ENCODE results near the gene IL16. TPM values are rescaled to one million over a fixed set of nuclear protein-coding genes. Genes with fewer than 3 reads are reported as not detected.
A peak's percentile ranks its signal among the peaks of the same experiment; 100 is the strongest.

The IL16 gene
- total and polyA plus RNA-seq, 2 experiments from 2014 or later, result 0.32 to 0.53 TPM

GRCh38 chr15:81360491-81360890 lies 163.8 kb downstream of the IL16 start:
- H3K4me3 ChIP-seq, result no peak overlapping the region
- DNase-seq, result no peak
- no peaks in the 10 kb centered on the region for H3K4me1 ChIP-seq (ENCODE audit: insufficient read depth)
- H3K27me3 ChIP-seq (replicated peaks; ENCODE audit: insufficient read depth), result no peaks in the 10 kb centered on the region
- no peak overlapping the region for H3K27ac ChIP-seq
- in situ Hi-C loops (cut with MboI), result no loop called here
- WGBS, 2 experiments (ENCODE audit: low coverage in 1 of 2, low lambda C conversion rate in 2 of 2, missing lambda C conversion rate in 2 of 2), result 58 to 71% methylated on average over 5 of the region's 5 CpGs
- no peaks in the 10 kb centered on the region for H3F3A ChIP-seq (ENCODE audit: insufficient read depth)
- no peaks in the 10 kb centered on the region for H3K9me2 ChIP-seq (ENCODE audit: insufficient read depth)
- TF ChIP-seq EZH2 (IDR thresholded peaks at IDR 0.05; ENCODE audit: insufficient read depth, poor library complexity, severe bottlenecking) (no peak), EZH2phosphoT487 (IDR thresholded peaks at IDR 0.05; ENCODE audit: insufficient read depth, low read depth) (no peak)
- H3K36me3 ChIP-seq (ENCODE audit: low read depth), result no peaks in the 10 kb centered on the region
- H3K9ac ChIP-seq, result no peak overlapping the region
- H3K79me2 ChIP-seq (ENCODE audit: insufficient read depth), result no peaks in the 10 kb centered on the region
- H4K20me1 ChIP-seq (ENCODE audit: insufficient read depth), result no peaks in the 10 kb centered on the region
- no peak overlapping the region for H3K4me2 ChIP-seq (ENCODE audit: unreplicated experiment)
- no peaks in the 10 kb centered on the region for H3K9me3 ChIP-seq (ENCODE audit: low read depth)
- no peak overlapping the region for H2AFZ ChIP-seq

- no peak overlapping the region for H3K4me2 ChIP-seq (ENCODE audit: unreplicated experiment)
- H3K4me1 ChIP-seq (ENCODE audit: insufficient read depth), result no peaks in the 10 kb centered on the region
- no peaks in the 10 kb centered on the region for H3K79me2 ChIP-seq (ENCODE audit: insufficient read depth)
- no peak overlapping the region for H2AFZ ChIP-seq
- no peak overlapping the region for H3K4me3 ChIP-seq
- H3K9me2 ChIP-seq (ENCODE audit: insufficient read depth), result no peaks in the 10 kb centered on the region
- H3F3A ChIP-seq (ENCODE audit: insufficient read depth), result no peaks in the 10 kb centered on the region
- no peaks in the 10 kb centered on the region for H3K36me3 ChIP-seq (ENCODE audit: low read depth)
- no peak overlapping the region for H3K9ac ChIP-seq
- 83 to 86% methylated on average over 7 of the region's 7 CpGs for whole genome bisulfite sequencing, 2 experiments (ENCODE audit: low coverage in 1 of 2, low lambda C conversion rate in 2 of 2, missing lambda C conversion rate in 2 of 2)
- no peaks in the 10 kb centered on the region for H3K27me3 ChIP-seq (replicated peaks; ENCODE audit: insufficient read depth)
- in situ Hi-C loops (cut with MboI), result no loop called here
- TF ChIP-seq EZH2 (IDR thresholded peaks at IDR 0.05; ENCODE audit: insufficient read depth, poor library complexity, severe bottlenecking), result no peak
- no peak for TF ChIP-seq EZH2phosphoT487 (IDR thresholded peaks at IDR 0.05; ENCODE audit: insufficient read depth, low read depth)
- no peak for DNase-seq
- H4K20me1 ChIP-seq (ENCODE audit: insufficient read depth), result no peaks in the 10 kb centered on the region
- no peak overlapping the region for H3K27ac ChIP-seq
- H3K9me3 ChIP-seq (ENCODE audit: low read depth), result no peaks in the 10 kb centered on the region
These were observed 165.2 kb downstream of the IL16 start for GRCh38 chr15:81361891-81362290.

- no peaks in the 10 kb centered on the region for H3F3A ChIP-seq (ENCODE audit: insufficient read depth)
- H3K36me3 ChIP-seq (ENCODE audit: low read depth), result no peaks in the 10 kb centered on the region
- no peaks in the 10 kb centered on the region for H3K79me2 ChIP-seq (ENCODE audit: insufficient read depth)
- H3K27ac ChIP-seq, result no peak overlapping the region
- no peaks in the 10 kb centered on the region for H3K9me2 ChIP-seq (ENCODE audit: insufficient read depth)
- 44 to 47% methylated on average over 11 of the region's 11 CpGs for WGBS, 2 experiments (ENCODE audit: low coverage in 1 of 2, low lambda C conversion rate in 2 of 2, missing lambda C conversion rate in 2 of 2)
- H3K9ac ChIP-seq, result no peak overlapping the region
- TF ChIP-seq EZH2phosphoT487 (IDR thresholded peaks at IDR 0.05; ENCODE audit: insufficient read depth, low read depth) (no peak), EZH2 (IDR thresholded peaks at IDR 0.05; ENCODE audit: insufficient read depth, poor library complexity, severe bottlenecking) (no peak)
- H3K27me3 ChIP-seq (replicated peaks; ENCODE audit: insufficient read depth), result no peaks in the 10 kb centered on the region
- no peak overlapping the region for H3K4me3 ChIP-seq
- H3K9me3 ChIP-seq (ENCODE audit: low read depth), result no peaks in the 10 kb centered on the region
- H3K4me2 ChIP-seq (ENCODE audit: unreplicated experiment), result no peak overlapping the region
- no peak overlapping the region for H2AFZ ChIP-seq
- DNase-seq, result peak; percentile 10
- in situ Hi-C loops (cut with MboI), result no loop called here
- H4K20me1 ChIP-seq (ENCODE audit: insufficient read depth), result no peaks in the 10 kb centered on the region
- H3K4me1 ChIP-seq (ENCODE audit: insufficient read depth), result no peaks in the 10 kb centered on the region
These were observed 166.1 kb downstream of the IL16 start for GRCh38 chr15:81362790-81363189.

- no peak overlapping the region for H2AFZ ChIP-seq
- no peak for TF ChIP-seq EZH2phosphoT487 (IDR thresholded peaks at IDR 0.05; ENCODE audit: insufficient read depth, low read depth)
- TF ChIP-seq EZH2 (IDR thresholded peaks at IDR 0.05; ENCODE audit: insufficient read depth, poor library complexity, severe bottlenecking), result no peak
- no peak overlapping the region for H3K4me2 ChIP-seq (ENCODE audit: unreplicated experiment)
- no peaks in the 10 kb centered on the region for H3K9me3 ChIP-seq (ENCODE audit: low read depth)
- no peaks in the 10 kb centered on the region for H3K27me3 ChIP-seq (replicated peaks; ENCODE audit: insufficient read depth)
- no peaks in the 10 kb centered on the region for H3K36me3 ChIP-seq (ENCODE audit: low read depth)
- no peaks in the 10 kb centered on the region for H4K20me1 ChIP-seq (ENCODE audit: insufficient read depth)
- H3K9ac ChIP-seq, result no peak overlapping the region
- no peaks in the 10 kb centered on the region for H3K9me2 ChIP-seq (ENCODE audit: insufficient read depth)
- in situ Hi-C loops (cut with MboI), result no loop called here
- no peaks in the 10 kb centered on the region for H3K4me1 ChIP-seq (ENCODE audit: insufficient read depth)
- no peak for DNase-seq
- no peak overlapping the region for H3K4me3 ChIP-seq
- 30 to 40% methylated on average over 3 of the region's 3 CpGs for WGBS, 2 experiments (ENCODE audit: low coverage in 1 of 2, low lambda C conversion rate in 2 of 2, missing lambda C conversion rate in 2 of 2)
- no peak overlapping the region for H3K27ac ChIP-seq
- no peaks in the 10 kb centered on the region for H3K79me2 ChIP-seq (ENCODE audit: insufficient read depth)
- H3F3A ChIP-seq (ENCODE audit: insufficient read depth), result no peaks in the 10 kb centered on the region
These were observed 166.6 kb downstream of the IL16 start for GRCh38 chr15:81363276-81363675.

Other genes with a start within 250 kb of the IL16 start
- 22.3 and 23.0 TPM in 2 replicates for gene MESD, start 207.1 kb upstream of the IL16 start, total RNA-seq (2014; rRNA removed; shearing (Covaris generic))
- 35.5 and 37.8 TPM in 2 replicates for gene MESD, start 207.1 kb upstream of the IL16 start, polyA plus RNA-seq (2016; fragmentation: Nextera tagmentation; extraction: Ambion mirVana)
- 10.7 and 11.5 TPM in 2 replicates for gene TLNRD1, start 196.0 kb upstream of the IL16 start, total RNA-seq (2014; rRNA removed; shearing (Covaris generic))
- gene TLNRD1, start 196.0 kb upstream of the IL16 start, polyA plus RNA-seq (2016; fragmentation: Nextera tagmentation; extraction: Ambion mirVana), result 2.8 and 2.9 TPM in 2 replicates
- gene CFAP161, start 62.6 kb upstream of the IL16 start, total RNA-seq (2014; rRNA removed; shearing (Covaris generic)), result not detected in 2 replicates
- gene CFAP161, start 62.6 kb upstream of the IL16 start, polyA plus RNA-seq (2016; fragmentation: Nextera tagmentation; extraction: Ambion mirVana), result not detected in 2 replicates
- 7.2 and 9.6 TPM in 2 replicates for gene STARD5, start 127.3 kb downstream of the IL16 start, total RNA-seq (2014; rRNA removed; shearing (Covaris generic))
- 11.8 and 12.1 TPM in 2 replicates for gene STARD5, start 127.3 kb downstream of the IL16 start, polyA plus RNA-seq (2016; fragmentation: Nextera tagmentation; extraction: Ambion mirVana)
- not detected in 2 replicates for gene TMC3, start 177.3 kb downstream of the IL16 start, total RNA-seq (2014; rRNA removed; shearing (Covaris generic))
- not detected in 2 replicates for gene TMC3, start 177.3 kb downstream of the IL16 start, polyA plus RNA-seq (2016; fragmentation: Nextera tagmentation; extraction: Ambion mirVana)